ENCODE data around the gene FMN1.

- TF ChIP-seq POLR2A (IDR thresholded peaks at IDR 0.05; ENCODE audit: low read depth, low read length), result no peak
- TF ChIP-seq POLR2AphosphoS5 (IDR thresholded peaks at IDR 0.05; ENCODE audit: low read depth, low read length), result no peak
- TF ChIP-seq TAF1 (IDR thresholded peaks at IDR 0.05; ENCODE audit: borderline replicate concordance, low read depth, low read length), result no peak
These were observed 375.1 kb downstream of the FMN1 start for GRCh38 chr15:32819448-32819847.

Measured in GM12892 (cell line).